Caco-2 (cell line): Measurements from ENCODE around the gene SMIM38. TPM values are rescaled to one million over a fixed set of nuclear protein-coding genes. Genes with fewer than 3 reads are reported as not detected.

Source experiments
- BruUV-seq: library from RNA; stranded (reverse); fragments of 400-500 nt; replicated peaks from 2 replicates; lab custom pipeline; 2021; lab: Mats Ljungman, UMichigan
- CTCF ChIA-PET: fragments of 300-600 bp; sonication (Branson Sonifier 250); formaldehyde crosslinking; loops from one replicate; lab custom pipeline; 2022; ENCODE audit warnings: antibody characterized with exemption; lab: Charles Lee
- POLR2A ChIA-PET: fragments of 300-600 bp; sonication (Branson Sonifier 250); formaldehyde crosslinking; loops from one replicate; lab custom pipeline; 2022; ENCODE audit warnings: antibody characterized with exemption; lab: Charles Lee
- DNase-seq, 2 experiments: peaks; one replicate each; pipeline versions ENCODE4 v3.0.0 to v3.0.0-alpha.2; 2020 to 2022
- H3K27me3 ChIP-seq: replicated peaks from 2 replicates; pipeline ENCODE4 v1.6.0; 2011; ENCODE audit warnings: low read length; ENCODE audit not compliant: control insufficient read depth, insufficient read depth
- H3K36me3 ChIP-seq: 2 replicates; pipeline ENCODE4 v1.5.1; 2011; ENCODE audit warnings: low read length; ENCODE audit not compliant: control insufficient read depth, insufficient read depth
- H3K4me1 ChIP-seq: fragments of 250-450 bp; sonication (Bioruptor Pico); 2 replicates; pipeline ENCODE4 v1.5.1; 2020; ENCODE audit warnings: mild to moderate bottlenecking
- H3K4me3 ChIP-seq: 2 replicates; pipeline ENCODE4 v1.5.1; 2011; ENCODE audit warnings: low read depth, mild to moderate bottlenecking, control low read depth, low read length
- H3K9me3 ChIP-seq: fragments of 250-450 bp; sonication (Bioruptor Pico); 2 replicates; pipeline ENCODE4 v1.5.1; 2020; ENCODE audit warnings: mild to moderate bottlenecking, moderate library complexity
- H3K27ac Mint-ChIP-seq: one replicate; pipeline ENCODE4 v1.8.0; 2022; ENCODE audit warnings: mixed read lengths; ENCODE audit not compliant: unreplicated experiment
- H3K27me3 Mint-ChIP-seq: one replicate; pipeline ENCODE4 v1.8.0; 2022; ENCODE audit warnings: mixed read lengths; ENCODE audit not compliant: insufficient read depth, unreplicated experiment
- H3K36me3 Mint-ChIP-seq: one replicate; pipeline ENCODE4 v1.8.0; 2022; ENCODE audit warnings: mild to moderate bottlenecking, mixed read lengths; ENCODE audit not compliant: insufficient read depth, unreplicated experiment
- H3K4me1 Mint-ChIP-seq: one replicate; pipeline ENCODE4 v1.8.0; 2022; ENCODE audit warnings: low read depth, mixed read lengths; ENCODE audit not compliant: unreplicated experiment
- H3K4me3 Mint-ChIP-seq: one replicate; pipeline ENCODE4 v1.8.0; 2022; ENCODE audit warnings: mild to moderate bottlenecking, moderate library complexity, mixed read lengths; ENCODE audit not compliant: unreplicated experiment
- H3K9me3 Mint-ChIP-seq: one replicate; pipeline ENCODE4 v1.8.0; 2022; ENCODE audit warnings: mixed read lengths; ENCODE audit not compliant: unreplicated experiment
- intact Hi-C: fragments of 100-400 bp; cut with micrococcal nuclease; formaldehyde crosslinking; loops from one replicate; pipeline ENCODE4 v1.10.0; 2022; ENCODE audit not compliant: unreplicated experiment
- total RNA-seq: library from RNA; stranded (reverse); gene quantifications from 2 replicates; pipeline ENCODE4 v1.2.3, GENCODE V29; 2022
- TF ChIP-seq, protein P1 (sequence below), 2 experiments: fragments of 200-600 bp in 1 of 2; IDR thresholded peaks; 1 replicate in 1 of 2; 2 replicates in 1 of 2; pipeline versions ENCODE4 v1.5.1 to v1.8.0; 2011 to 2022; ENCODE audit warnings: antibody characterized with exemption in 1 of 2, control low read depth in 1 of 2, inconsistent platforms in 1 of 2, low read depth in 1 of 2, low read length in 1 of 2, mild to moderate bottlenecking in 1 of 2, moderate library complexity in 1 of 2; ENCODE audit not compliant: insufficient read depth in 1 of 2, severe bottlenecking in 1 of 2, unreplicated experiment in 1 of 2

The SMIM38 gene
- total RNA-seq, 1 experiment from 2014 or later = 0.66 TPM

DNA sequence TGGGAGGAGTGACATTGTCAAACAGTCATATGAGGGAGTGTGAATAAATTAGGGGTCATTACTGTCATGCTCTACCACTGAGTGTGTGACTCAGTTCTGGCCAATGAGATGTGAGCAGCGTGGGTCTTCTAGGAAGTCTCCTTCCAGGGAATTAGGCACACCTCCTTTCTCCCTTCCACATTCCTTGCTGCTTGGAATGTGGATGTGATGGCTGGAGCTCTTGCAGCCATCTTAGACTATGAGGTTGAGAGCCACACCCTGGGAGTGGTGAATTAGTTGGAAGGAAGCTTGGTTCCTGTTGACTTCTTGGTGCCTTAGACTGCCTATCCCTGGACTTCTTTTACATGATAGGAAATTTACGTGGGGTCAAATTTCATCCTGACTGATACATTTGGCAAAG is 36.5 kb upstream of the SMIM38 start:
- Histone ChIP-seq H3K36me3 (no peaks in the 10 kb centered on the region; the same call in none of the 2 replicates), H3K27me3 (no peaks in the 10 kb centered on the region), H3K9me3 (peaks cover 4% of the 10 kb centered on the region; the same call in 1 of the 2 replicates), H3K4me1 (peaks cover 52% of the 10 kb centered on the region), H3K4me3 (no peak overlapping the region)
- CTCF ChIA-PET = interaction anchor here (0.8 kb wide), 1 partner anchor 13 kb away, joined by 4 read pairs; no protein-coding TSS in a partner anchor
- H3K4me3 Mint-ChIP-seq = no peak overlapping the region
- H3K27me3 Mint-ChIP-seq = no peaks in the 10 kb centered on the region
- H3K27ac Mint-ChIP-seq = no peak overlapping the region
- H3K36me3 Mint-ChIP-seq = peaks cover 10% of the 10 kb centered on the region
- peaks cover 56% of the 10 kb centered on the region for H3K4me1 Mint-ChIP-seq
- no TSS peak for BruUV-seq
- TF ChIP-seq, protein P1, sequence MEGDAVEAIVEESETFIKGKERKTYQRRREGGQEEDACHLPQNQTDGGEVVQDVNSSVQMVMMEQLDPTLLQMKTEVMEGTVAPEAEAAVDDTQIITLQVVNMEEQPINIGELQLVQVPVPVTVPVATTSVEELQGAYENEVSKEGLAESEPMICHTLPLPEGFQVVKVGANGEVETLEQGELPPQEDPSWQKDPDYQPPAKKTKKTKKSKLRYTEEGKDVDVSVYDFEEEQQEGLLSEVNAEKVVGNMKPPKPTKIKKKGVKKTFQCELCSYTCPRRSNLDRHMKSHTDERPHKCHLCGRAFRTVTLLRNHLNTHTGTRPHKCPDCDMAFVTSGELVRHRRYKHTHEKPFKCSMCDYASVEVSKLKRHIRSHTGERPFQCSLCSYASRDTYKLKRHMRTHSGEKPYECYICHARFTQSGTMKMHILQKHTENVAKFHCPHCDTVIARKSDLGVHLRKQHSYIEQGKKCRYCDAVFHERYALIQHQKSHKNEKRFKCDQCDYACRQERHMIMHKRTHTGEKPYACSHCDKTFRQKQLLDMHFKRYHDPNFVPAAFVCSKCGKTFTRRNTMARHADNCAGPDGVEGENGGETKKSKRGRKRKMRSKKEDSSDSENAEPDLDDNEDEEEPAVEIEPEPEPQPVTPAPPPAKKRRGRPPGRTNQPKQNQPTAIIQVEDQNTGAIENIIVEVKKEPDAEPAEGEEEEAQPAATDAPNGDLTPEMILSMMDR (IDR thresholded peaks at IDR 0.05; ENCODE audit: insufficient read depth in 1 of 2, low read depth in 1 of 2, low read length in 1 of 2, severe bottlenecking in 1 of 2, unreplicated experiment in 1 of 2) = no peak
- intact Hi-C loops = no loop called here
- DNase-seq = no peak
- H3K9me3 Mint-ChIP-seq = peaks cover 10% of the 10 kb centered on the region
- POLR2A ChIA-PET = no interaction called here

- Mint-ChIP-seq H3K27ac (peak overlapping the region; percentile 42), H3K9me3 (peaks cover 17% of the 10 kb centered on the region), H3K4me1 (peaks cover 54% of the 10 kb centered on the region), H3K27me3 (no peaks in the 10 kb centered on the region), H3K4me3 (no peak overlapping the region), H3K36me3 (peaks cover 10% of the 10 kb centered on the region)
- CTCF ChIA-PET = no interaction called here
- intact Hi-C loops = loop anchor here (5.0 kb wide), 1 partner anchor 377 kb away; no protein-coding TSS in a partner anchor
- Histone ChIP-seq H3K27me3 (no peaks in the 10 kb centered on the region), H3K4me1 (peaks cover 47% of the 10 kb centered on the region), H3K9me3 (peaks cover 4% of the 10 kb centered on the region; the same call in 1 of the 2 replicates), H3K36me3 (no peaks in the 10 kb centered on the region; the same call in none of the 2 replicates), H3K4me3 (no peak overlapping the region)
- no peak for DNase-seq
- no TSS peak for BruUV-seq
- POLR2A ChIA-PET = no interaction called here
- TF ChIP-seq, protein P1 (IDR thresholded peaks at IDR 0.05; ENCODE audit: insufficient read depth in 1 of 2, low read depth in 1 of 2, low read length in 1 of 2, severe bottlenecking in 1 of 2, unreplicated experiment in 1 of 2) = no peak
These were observed 35.4 kb upstream of the SMIM38 start for GRCh38 chr11:69120096-69120875.

- Histone ChIP-seq H3K4me3 (no peak overlapping the region), H3K36me3 (no peaks in the 10 kb centered on the region; the same call in none of the 2 replicates), H3K4me1 (peaks cover 39% of the 10 kb centered on the region), H3K9me3 (peaks cover 4% of the 10 kb centered on the region; the same call in 1 of the 2 replicates), H3K27me3 (no peaks in the 10 kb centered on the region)
- no peaks in the 10 kb centered on the region for H3K27me3 Mint-ChIP-seq
- DNase-seq = no peak
- H3K36me3 Mint-ChIP-seq = peaks cover 10% of the 10 kb centered on the region
- no peak overlapping the region for H3K4me3 Mint-ChIP-seq
- peaks cover 53% of the 10 kb centered on the region for H3K4me1 Mint-ChIP-seq
- TF ChIP-seq, protein P1 (IDR thresholded peaks at IDR 0.05; ENCODE audit: insufficient read depth in 1 of 2, low read depth in 1 of 2, low read length in 1 of 2, severe bottlenecking in 1 of 2, unreplicated experiment in 1 of 2) = no peak
- CTCF ChIA-PET = no interaction called here
- POLR2A ChIA-PET = no interaction called here
- H3K9me3 Mint-ChIP-seq = peaks cover 17% of the 10 kb centered on the region
- intact Hi-C loops = loop anchor here (5.0 kb wide), 1 partner anchor 376 kb away; no protein-coding TSS in a partner anchor
- peak overlapping the region; percentile 97 for H3K27ac Mint-ChIP-seq
- no TSS peak for BruUV-seq
These were observed 34.7 kb upstream of the SMIM38 start for GRCh38 chr11:69121021-69121420.
